ENCODE results near the gene NTSR1.

The NTSR1 gene

GRCh38 chr20:62751551-62752150 lies 43.0 kb downstream of the NTSR1 start:
- TF ChIP-seq CTCF (IDR thresholded peaks at IDR 0.05; ENCODE audit: low read depth, low read length) = no peak
- no peak for DNase-seq (ENCODE audit: extremely low read depth, low read depth)

- TF ChIP-seq CTCF (IDR thresholded peaks at IDR 0.05; ENCODE audit: low read depth, low read length) = no peak
- DNase-seq (ENCODE audit: extremely low read depth, low read depth) = no peak
Measured at GRCh38 chr20:62752181-62752670, 43.6 kb downstream of the NTSR1 start.

GRCh38 chr20:62752671-62753501 lies 44.2 kb downstream of the NTSR1 start:
- DNase-seq (ENCODE audit: extremely low read depth, low read depth) = no peak
- no peak for TF ChIP-seq CTCF (IDR thresholded peaks at IDR 0.05; ENCODE audit: low read depth, low read length)

GRCh38 chr20:62753626-62754025 lies 45.0 kb downstream of the NTSR1 start:
- no peak for TF ChIP-seq CTCF (IDR thresholded peaks at IDR 0.05; ENCODE audit: low read depth, low read length)
- DNase-seq (ENCODE audit: extremely low read depth, low read depth) = no peak

- no peak for DNase-seq (ENCODE audit: extremely low read depth, low read depth)
- TF ChIP-seq CTCF (IDR thresholded peaks at IDR 0.05; ENCODE audit: low read depth, low read length) = no peak
Measured at GRCh38 chr20:62754122-62754990, 45.7 kb downstream of the NTSR1 start.

GRCh38 chr20:62754991-62755356 lies 46.3 kb downstream of the NTSR1 start:
- DNase-seq (ENCODE audit: extremely low read depth, low read depth) = no peak
- no peak for TF ChIP-seq CTCF (IDR thresholded peaks at IDR 0.05; ENCODE audit: low read depth, low read length)

All from AG09319 (cell line).